ENCODE results near the gene C2CD4D.

- TF ChIP-seq CTCF (IDR thresholded peaks at IDR 0.05; ENCODE audit: poor library complexity, severe bottlenecking) (no peak), POLR2AphosphoS5 (IDR thresholded peaks at IDR 0.05) (no peak)
Observed at GRCh38 chr1:151867765-151868411, 28.3 kb upstream of the C2CD4D start.
